Activated CD4-positive, alpha-beta memory T cell treated with anti-CD3 and anti-CD28 coated beads for 36 hours (primary cell): Measurements from ENCODE around the gene MAPKAPK5. TPM values are rescaled to one million over a fixed set of nuclear protein-coding genes. Genes with fewer than 3 reads are reported as not detected.

ENCODE experiments used
- CTCF ChIA-PET: fragments of 350-600 bp; sonication (Branson Sonifier 250); formaldehyde crosslinking; loops from one replicate; lab custom pipeline; 2021; ENCODE audit warnings: antibody characterized with exemption, inconsistent platforms; lab: Charles Lee
- POLR2A ChIA-PET: fragments of 350-600 bp; sonication (Branson Sonifier 250); formaldehyde crosslinking; loops from one replicate; lab custom pipeline; 2021; ENCODE audit warnings: antibody characterized with exemption; lab: Charles Lee
- DNase-seq: peaks from one replicate; pipeline ENCODE4 v3.0.0-alpha.2; 2020
- H3K27ac Mint-ChIP-seq: one replicate; pipeline ENCODE4 v1.8.0; 2021; ENCODE audit warnings: mixed read lengths
- H3K27me3 Mint-ChIP-seq: one replicate; pipeline ENCODE4 v1.8.0; 2021; ENCODE audit warnings: mixed read lengths
- H3K36me3 Mint-ChIP-seq: one replicate; pipeline ENCODE4 v1.8.0; 2021; ENCODE audit warnings: mixed read lengths
- H3K4me1 Mint-ChIP-seq: one replicate; pipeline ENCODE4 v1.8.0; 2021; ENCODE audit warnings: low read depth, mixed read lengths
- H3K4me3 Mint-ChIP-seq: one replicate; pipeline ENCODE4 v1.8.0; 2021; ENCODE audit warnings: mild to moderate bottlenecking, mixed read lengths
- H3K9me3 Mint-ChIP-seq: one replicate; pipeline ENCODE4 v1.8.0; 2021; ENCODE audit warnings: mixed read lengths
- intact Hi-C: fragments of 100-400 bp; cut with micrococcal nuclease; formaldehyde crosslinking; loops from one replicate; pipeline ENCODE4 v1.15.1; 2023
- total RNA-seq, 2 experiments: library from RNA; stranded (reverse); gene quantifications; one replicate each; pipeline ENCODE4 v1.2.3, GENCODE V29; 2021

MAPKAPK5 gene
- total RNA-seq, 2 experiments from 2014 or later: 53.7 to 53.9 TPM

- CTCF ChIA-PET: no interaction called here
These were observed 16.2 kb downstream of the MAPKAPK5 start for GRCh38 chr12:111858186-111858585.

GRCh38 chr12:111858778-111859177, 16.8 kb downstream of the MAPKAPK5 start:
- CTCF ChIA-PET: no interaction called here

More at GRCh38 chr12:111858186-111858585, 16.2 kb downstream of the MAPKAPK5 start:
- no peak for DNase-seq
- POLR2A ChIA-PET: no interaction called here
- intact Hi-C loops: no loop called here
- Mint-ChIP-seq H3K27ac (no peak overlapping the region), H3K27me3 (no peaks in the 10 kb centered on the region), H3K4me1 (peaks cover 26% of the 10 kb centered on the region), H3K9me3 (no peaks in the 10 kb centered on the region), H3K36me3 (peaks cover 15% of the 10 kb centered on the region), H3K4me3 (no peak overlapping the region)

GRCh38 chr12:111864913-111865312, 22.9 kb downstream of the MAPKAPK5 start:
- ChIA-PET POLR2A (interaction anchor here (0.5 kb wide), 1 partner anchor 226 kb away, joined by 3 read pairs; no protein-coding TSS in a partner anchor), CTCF (no interaction called here)
- Mint-ChIP-seq H3K27ac (no peak overlapping the region), H3K9me3 (no peaks in the 10 kb centered on the region), H3K4me1 (peaks cover 9% of the 10 kb centered on the region), H3K27me3 (no peaks in the 10 kb centered on the region), H3K4me3 (no peak overlapping the region), H3K36me3 (peaks cover 21% of the 10 kb centered on the region)
- DNase-seq: no peak
- intact Hi-C loops: no loop called here

More at GRCh38 chr12:111858778-111859177, 16.8 kb downstream of the MAPKAPK5 start:
- H3K27ac Mint-ChIP-seq: no peak overlapping the region
- POLR2A ChIA-PET: no interaction called here
- peaks cover 15% of the 10 kb centered on the region for H3K36me3 Mint-ChIP-seq
- no peak overlapping the region for H3K4me3 Mint-ChIP-seq
- no peak for DNase-seq
- intact Hi-C loops: no loop called here
- no peaks in the 10 kb centered on the region for H3K27me3 Mint-ChIP-seq
- peaks cover 26% of the 10 kb centered on the region for H3K4me1 Mint-ChIP-seq
- no peaks in the 10 kb centered on the region for H3K9me3 Mint-ChIP-seq

DNA sequence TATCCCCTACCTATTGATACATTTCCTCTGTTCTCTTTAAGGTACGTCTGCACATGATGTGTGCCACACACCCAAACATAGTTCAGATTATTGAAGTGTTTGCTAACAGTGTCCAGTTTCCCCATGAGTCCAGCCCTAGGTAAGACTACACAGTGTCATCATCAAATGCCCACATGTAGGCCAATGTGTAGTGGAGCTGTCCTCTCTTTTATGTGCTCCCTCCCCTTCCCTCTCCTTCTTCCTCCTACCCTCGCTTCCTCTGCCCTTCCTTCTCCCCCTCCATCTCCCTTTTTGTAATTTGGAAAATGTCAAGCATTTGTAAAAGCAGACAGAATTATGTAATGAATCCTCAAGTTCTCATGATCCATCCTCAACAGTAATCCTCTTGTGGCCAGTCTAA, 25.5 kb downstream of the MAPKAPK5 start:
- ChIA-PET CTCF (no interaction called here), POLR2A (no interaction called here)
- Mint-ChIP-seq H3K27ac (no peak overlapping the region), H3K4me1 (no peaks in the 10 kb centered on the region), H3K27me3 (no peaks in the 10 kb centered on the region), H3K4me3 (no peak overlapping the region), H3K36me3 (peaks cover 42% of the 10 kb centered on the region), H3K9me3 (no peaks in the 10 kb centered on the region)
- intact Hi-C loops: no loop called here
- no peak for DNase-seq

DNA sequence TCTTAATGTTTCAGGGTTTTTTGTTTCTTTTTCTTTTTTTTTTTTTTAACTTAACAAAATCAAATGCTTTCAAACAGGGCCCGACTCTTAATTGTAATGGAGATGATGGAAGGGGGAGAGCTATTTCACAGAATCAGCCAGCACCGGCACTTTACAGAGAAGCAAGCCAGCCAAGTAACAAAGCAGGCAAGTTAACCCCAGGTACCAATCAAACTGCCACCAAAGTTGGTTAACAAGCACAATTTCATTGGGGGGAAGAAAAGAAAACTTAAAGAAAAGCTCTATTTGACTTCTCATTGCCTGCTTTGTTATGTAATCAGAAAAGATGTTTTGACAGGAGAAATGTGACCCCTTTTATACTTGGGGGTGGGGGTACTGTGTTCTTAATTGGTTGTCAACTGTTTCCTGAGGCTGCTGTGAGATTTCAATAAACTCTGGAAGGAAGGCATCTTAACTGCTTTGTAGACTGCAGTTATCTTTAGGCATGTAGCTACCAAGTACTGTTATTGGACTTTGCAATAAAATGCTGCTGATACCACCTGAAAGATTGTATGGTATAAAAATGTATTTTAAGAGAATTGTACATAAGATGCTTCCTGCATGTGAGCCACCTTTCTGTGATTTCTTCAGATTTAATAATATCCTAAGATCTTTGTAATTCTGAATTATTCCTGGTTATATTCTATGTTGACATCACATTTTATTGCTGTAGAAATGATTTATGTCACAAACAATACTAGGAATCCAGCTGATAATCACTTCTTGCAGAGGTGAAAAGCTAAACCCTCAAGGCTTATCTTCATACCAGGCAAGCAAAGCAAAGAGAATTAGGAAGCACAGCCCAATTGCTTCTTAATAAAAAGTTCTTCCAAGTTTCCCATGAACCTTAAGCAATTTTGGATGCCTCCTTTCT, 26.9 kb downstream of the MAPKAPK5 start:
- no peaks in the 10 kb centered on the region for H3K27me3 Mint-ChIP-seq
- no peaks in the 10 kb centered on the region for H3K9me3 Mint-ChIP-seq
- H3K4me3 Mint-ChIP-seq: no peak overlapping the region
- CTCF ChIA-PET: no interaction called here
- POLR2A ChIA-PET: interaction anchor here (1.5 kb wide), 1 partner anchor 27 kb away, joined by 4 read pairs; the partner anchor contains the start of gene MAPKAPK5
- DNase-seq: no peak
- intact Hi-C loops: no loop called here
- H3K36me3 Mint-ChIP-seq: peaks cover 47% of the 10 kb centered on the region
- H3K27ac Mint-ChIP-seq: no peak overlapping the region
- H3K4me1 Mint-ChIP-seq: no peaks in the 10 kb centered on the region

DNA sequence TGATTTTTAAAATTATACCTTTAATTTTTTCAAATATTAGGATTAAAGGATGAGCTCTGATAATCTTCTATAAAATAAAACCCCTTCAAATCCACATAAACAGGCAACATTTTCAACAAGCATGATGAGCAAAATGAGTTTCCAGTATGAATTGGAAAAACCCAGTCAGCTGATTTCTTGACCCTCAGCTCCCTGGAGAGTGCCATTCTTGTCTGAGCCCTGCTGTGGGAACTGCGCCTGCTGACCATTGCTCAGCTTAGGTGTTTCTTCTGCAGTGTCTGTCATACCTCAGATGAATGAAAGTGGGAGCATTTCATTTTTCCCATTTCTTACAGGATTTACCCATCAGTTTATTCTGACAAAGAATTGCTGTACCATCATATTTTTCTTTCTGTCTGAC, 27.6 kb downstream of the MAPKAPK5 start:
- H3K36me3 Mint-ChIP-seq: peaks cover 47% of the 10 kb centered on the region
- CTCF ChIA-PET: no interaction called here
- intact Hi-C loops: no loop called here

DNA sequence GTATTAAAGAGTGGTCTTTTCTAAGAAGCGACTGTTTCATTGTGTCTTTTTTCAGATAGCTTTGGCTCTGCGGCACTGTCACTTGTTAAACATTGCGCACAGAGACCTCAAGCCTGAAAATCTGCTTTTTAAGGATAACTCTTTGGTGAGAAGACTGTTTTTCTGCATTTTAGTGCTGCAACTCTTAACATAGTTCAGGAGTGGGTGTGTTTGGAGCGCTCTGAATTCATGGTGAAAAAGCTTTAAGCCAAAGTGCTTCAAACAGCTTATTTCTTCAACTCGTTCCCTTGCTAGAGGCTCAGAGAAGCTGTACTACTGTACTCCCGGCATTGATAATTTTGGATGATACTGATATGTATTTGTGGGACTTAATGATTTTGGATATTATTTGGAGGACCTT, 28.2 kb downstream of the MAPKAPK5 start:
- Mint-ChIP-seq H3K27me3 (no peaks in the 10 kb centered on the region), H3K27ac (no peak overlapping the region), H3K36me3 (peaks cover 47% of the 10 kb centered on the region), H3K4me3 (no peak overlapping the region), H3K4me1 (no peaks in the 10 kb centered on the region), H3K9me3 (no peaks in the 10 kb centered on the region)
- CTCF ChIA-PET: no interaction called here
- intact Hi-C loops: no loop called here
- POLR2A ChIA-PET: interaction anchor here (1.5 kb wide), 1 partner anchor 28 kb away, joined by 4 read pairs; the partner anchor contains the start of gene MAPKAPK5
- no peak for DNase-seq

More for the DNA sequence above, 27.6 kb downstream of the MAPKAPK5 start:
- POLR2A ChIA-PET: interaction anchor here (1.5 kb wide), 1 partner anchor 28 kb away, joined by 4 read pairs; the partner anchor contains the start of gene MAPKAPK5
- Mint-ChIP-seq H3K9me3 (no peaks in the 10 kb centered on the region), H3K4me3 (no peak overlapping the region), H3K27ac (no peak overlapping the region), H3K27me3 (no peaks in the 10 kb centered on the region), H3K4me1 (no peaks in the 10 kb centered on the region)
- DNase-seq: no peak

DNA sequence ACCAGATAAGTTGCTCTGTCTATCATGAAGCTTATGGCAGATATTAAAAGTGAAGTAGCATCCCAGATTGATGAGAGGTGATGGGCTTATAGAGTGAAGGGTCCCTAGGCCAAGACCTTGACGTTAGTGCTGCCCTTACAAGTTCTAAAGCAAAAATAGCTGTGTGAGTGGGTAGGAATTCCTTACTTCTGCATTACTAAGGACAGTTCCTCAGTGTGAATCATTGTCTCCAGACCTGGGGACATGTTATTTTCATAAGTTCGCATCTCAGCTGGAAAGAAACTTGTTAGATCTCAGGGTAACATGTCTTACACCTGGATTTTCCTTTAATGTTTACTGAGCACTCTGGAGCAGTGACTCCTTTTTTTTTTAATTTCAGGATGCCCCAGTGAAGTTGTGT, 28.7 kb downstream of the MAPKAPK5 start:
- no peak for DNase-seq
- H3K4me1 Mint-ChIP-seq: no peaks in the 10 kb centered on the region
- no peak overlapping the region for H3K27ac Mint-ChIP-seq
- ChIA-PET CTCF (no interaction called here), POLR2A (interaction anchor here (1.5 kb wide), 1 partner anchor 29 kb away, joined by 4 read pairs; the partner anchor contains the start of gene MAPKAPK5)
- peaks cover 47% of the 10 kb centered on the region for H3K36me3 Mint-ChIP-seq
- H3K27me3 Mint-ChIP-seq: no peaks in the 10 kb centered on the region
- intact Hi-C loops: no loop called here
- H3K9me3 Mint-ChIP-seq: no peaks in the 10 kb centered on the region
- H3K4me3 Mint-ChIP-seq: no peak overlapping the region

DNA sequence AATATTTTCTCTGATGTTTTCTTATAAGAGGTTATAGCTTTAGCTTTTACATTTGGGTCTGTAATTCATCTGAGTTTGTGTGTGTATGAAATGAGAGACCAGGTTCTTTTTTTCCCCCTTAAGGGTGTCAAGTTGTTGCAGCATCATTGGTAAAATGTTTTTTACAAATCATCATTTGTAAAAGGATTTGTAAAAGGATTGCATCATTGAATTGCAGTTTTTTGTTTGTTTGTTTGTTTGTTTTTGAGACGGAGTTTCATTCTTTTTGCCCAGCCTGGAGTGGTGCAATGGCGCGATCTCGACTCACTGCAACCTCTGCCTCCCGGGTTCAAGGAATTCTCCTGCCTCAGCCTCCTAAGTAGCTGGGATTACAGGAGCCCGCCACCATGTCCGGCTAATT, 31.1 kb downstream of the MAPKAPK5 start:
- no peaks in the 10 kb centered on the region for H3K9me3 Mint-ChIP-seq
- DNase-seq: no peak
- no peak overlapping the region for H3K4me3 Mint-ChIP-seq
- peaks cover 42% of the 10 kb centered on the region for H3K36me3 Mint-ChIP-seq
- H3K27me3 Mint-ChIP-seq: no peaks in the 10 kb centered on the region
- no peak overlapping the region for H3K27ac Mint-ChIP-seq
- CTCF ChIA-PET: no interaction called here
- POLR2A ChIA-PET: no interaction called here
- intact Hi-C loops: no loop called here
- no peaks in the 10 kb centered on the region for H3K4me1 Mint-ChIP-seq

- POLR2A ChIA-PET: no interaction called here
- no peak overlapping the region for H3K27ac Mint-ChIP-seq
- intact Hi-C loops: no loop called here
- H3K4me3 Mint-ChIP-seq: no peak overlapping the region
- H3K4me1 Mint-ChIP-seq: no peaks in the 10 kb centered on the region
- H3K9me3 Mint-ChIP-seq: no peaks in the 10 kb centered on the region
- DNase-seq: no peak
- no peaks in the 10 kb centered on the region for H3K27me3 Mint-ChIP-seq
- CTCF ChIA-PET: no interaction called here
- peaks cover 44% of the 10 kb centered on the region for H3K36me3 Mint-ChIP-seq
These were observed 39.7 kb downstream of the MAPKAPK5 start for GRCh38 chr12:111881716-111882115.

DNA sequence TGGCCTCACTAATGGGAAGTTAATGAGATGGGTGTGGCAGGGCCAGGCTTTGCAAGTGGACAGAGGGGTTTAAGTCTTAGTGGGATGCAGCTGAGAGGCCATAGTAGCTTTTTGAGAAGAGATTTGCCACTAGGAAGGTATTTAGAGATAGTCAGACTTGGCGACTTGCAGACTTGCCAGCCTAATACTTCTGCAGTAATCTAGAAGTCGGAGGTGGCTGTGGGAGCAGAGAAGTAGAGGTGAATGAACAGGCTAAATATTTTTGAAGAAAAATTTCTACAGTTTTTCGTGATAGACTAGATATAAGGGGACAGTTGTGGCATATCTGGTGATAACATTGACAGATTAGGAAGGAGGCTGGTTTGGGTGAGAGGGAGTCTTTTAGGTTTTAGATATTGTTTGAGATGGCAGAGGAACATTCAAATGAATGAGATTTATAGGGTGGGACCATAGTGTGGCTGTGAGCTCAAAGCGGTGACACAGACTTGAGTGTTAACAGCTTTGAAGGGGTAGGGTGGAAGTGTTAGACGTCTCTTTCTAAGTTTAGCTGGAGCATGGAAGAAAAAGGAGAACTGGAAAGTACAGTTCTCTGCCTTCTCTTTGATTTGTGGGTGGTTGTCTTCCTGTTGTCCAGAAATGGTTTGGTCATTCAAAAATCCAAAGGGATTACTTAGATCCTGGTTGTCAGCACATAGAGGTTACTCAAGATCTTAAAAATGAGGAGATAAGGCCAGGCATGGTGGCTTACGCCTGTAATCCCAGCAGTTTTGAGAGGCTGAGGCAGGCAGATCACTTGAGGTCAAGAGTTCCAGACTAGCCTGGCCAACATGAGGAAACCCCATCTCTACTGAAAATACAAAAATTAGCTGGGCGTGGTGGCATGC, 44.9 kb downstream of the MAPKAPK5 start:
- no peaks in the 10 kb centered on the region for H3K27me3 Mint-ChIP-seq
- peaks cover 57% of the 10 kb centered on the region for H3K36me3 Mint-ChIP-seq
- no peak for DNase-seq
- CTCF ChIA-PET: interaction anchor here (1.4 kb wide), 1 partner anchor 74 kb away, joined by 3 read pairs; no protein-coding TSS in a partner anchor
- no peak overlapping the region for H3K27ac Mint-ChIP-seq
- no peaks in the 10 kb centered on the region for H3K4me1 Mint-ChIP-seq
- POLR2A ChIA-PET: no interaction called here
- intact Hi-C loops: no loop called here
- no peak overlapping the region for H3K4me3 Mint-ChIP-seq
- no peaks in the 10 kb centered on the region for H3K9me3 Mint-ChIP-seq
